Measurements from ENCODE around the gene JMJD8. TPM values are rescaled to one million over a fixed set of nuclear protein-coding genes. Genes with fewer than 3 reads are reported as not detected.

JMJD8 gene
- total and polyA plus RNA-seq, 9 of the 15 experiments (the other 6 are each of a cell fraction or from before 2014, with no cell fraction given), result 1.2 to 50.6 (median 29.3) TPM

DNA sequence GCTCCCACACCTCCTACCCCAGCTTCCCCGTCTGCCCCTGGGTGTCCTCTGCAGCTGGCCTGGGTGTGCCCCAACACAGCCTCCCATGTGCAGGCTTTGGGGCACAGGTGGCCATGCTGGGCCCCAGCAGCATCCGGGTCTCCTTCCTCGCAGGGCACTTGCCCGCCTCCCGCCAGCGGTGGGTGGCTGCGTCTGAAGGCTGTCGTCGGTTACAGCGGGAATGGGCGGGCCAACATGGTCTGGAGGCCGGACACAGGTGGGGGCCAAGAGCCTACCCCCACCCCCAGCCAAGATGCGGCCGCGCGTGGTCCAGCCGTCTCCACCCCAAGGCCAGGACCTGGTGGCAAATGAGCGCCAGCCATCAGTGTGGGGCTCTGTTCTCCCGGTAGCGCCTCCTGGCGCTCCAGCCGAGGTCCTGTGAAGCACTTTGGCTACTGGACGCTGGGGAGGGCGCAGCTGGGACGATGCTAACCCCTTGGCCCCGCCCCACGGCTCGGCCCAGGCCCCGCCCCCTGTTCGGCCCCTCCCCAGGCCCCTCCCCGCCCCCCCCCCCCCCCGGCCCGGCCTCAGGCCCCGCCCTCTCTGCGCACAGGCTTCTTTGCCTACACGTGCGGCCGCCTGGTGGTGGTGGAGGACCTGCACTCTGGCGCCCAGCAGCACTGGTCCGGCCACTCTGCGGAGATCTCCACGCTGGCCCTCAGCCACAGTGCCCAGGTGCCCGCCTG is 23.5 kb downstream of the JMJD8 start (continued):
- TF ChIP-seq MYC (IDR thresholded peaks at IDR 0.05; ENCODE audit: low read depth, low read length) (peak; percentile 44; the same call in 1 of the 2 replicates), MYC (CRISPR knock-in tag; IDR thresholded peaks at IDR 0.05; ENCODE audit: borderline replicate concordance, low read depth) (no peak), SIN3A (IDR thresholded peaks at IDR 0.05; ENCODE audit: borderline replicate concordance in 2 of 2, control insufficient read depth in 1 of 2, low read depth in 2 of 2, low read length in 2 of 2) (peak in 1 of 2 experiments; percentile 57; a peak in 1 of 4 replicates), ILK (tag; IDR thresholded peaks at IDR 0.05; ENCODE audit: borderline replicate concordance, low read depth) (no peak), JUND (IDR thresholded peaks at IDR 0.05; ENCODE audit: borderline replicate concordance, low read depth, low read length) (peak; percentile 6; the same call in 1 of the 2 replicates), JUND (tag; IDR thresholded peaks at IDR 0.05; ENCODE audit: borderline replicate concordance, low read depth, low read length) (peak; percentile 30; the same call in 1 of the 3 replicates), NRF1 (conservative IDR thresholded peaks at IDR 0.05 in 1 of 2, IDR thresholded peaks at IDR 0.05 in 1 of 2) (peak; percentile 15 to 26; a peak in 2 of 4 replicates), XRCC5 (IDR thresholded peaks at IDR 0.05; ENCODE audit: low read depth, low read length) (0 out of 2 replicates have a peak, but pooled peaks have one; percentile 74), FOSL1 (tag; conservative IDR thresholded peaks at IDR 0.05) (no peak), CBX1 (IDR thresholded peaks at IDR 0.05; ENCODE audit: low read depth) (0 out of 2 replicates have a peak, but pooled peaks have one; percentile 54), RUNX1 (IDR thresholded peaks at IDR 0.05; ENCODE audit: low read depth) (0 out of 2 replicates have a peak, but pooled peaks have one; percentile 53), MAZ (CRISPR knock-in tag; conservative IDR thresholded peaks at IDR 0.05 in 1 of 2, IDR thresholded peaks at IDR 0.05 in 1 of 2) (peak; percentile 48 to 93; a peak in 2 of 4 replicates)
- TF ChIP-seq, protein P1, sequence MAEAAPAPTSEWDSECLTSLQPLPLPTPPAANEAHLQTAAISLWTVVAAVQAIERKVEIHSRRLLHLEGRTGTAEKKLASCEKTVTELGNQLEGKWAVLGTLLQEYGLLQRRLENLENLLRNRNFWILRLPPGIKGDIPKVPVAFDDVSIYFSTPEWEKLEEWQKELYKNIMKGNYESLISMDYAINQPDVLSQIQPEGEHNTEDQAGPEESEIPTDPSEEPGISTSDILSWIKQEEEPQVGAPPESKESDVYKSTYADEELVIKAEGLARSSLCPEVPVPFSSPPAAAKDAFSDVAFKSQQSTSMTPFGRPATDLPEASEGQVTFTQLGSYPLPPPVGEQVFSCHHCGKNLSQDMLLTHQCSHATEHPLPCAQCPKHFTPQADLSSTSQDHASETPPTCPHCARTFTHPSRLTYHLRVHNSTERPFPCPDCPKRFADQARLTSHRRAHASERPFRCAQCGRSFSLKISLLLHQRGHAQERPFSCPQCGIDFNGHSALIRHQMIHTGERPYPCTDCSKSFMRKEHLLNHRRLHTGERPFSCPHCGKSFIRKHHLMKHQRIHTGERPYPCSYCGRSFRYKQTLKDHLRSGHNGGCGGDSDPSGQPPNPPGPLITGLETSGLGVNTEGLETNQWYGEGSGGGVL (CRISPR knock-in tag; IDR thresholded peaks at IDR 0.05), result no peak
- TF ChIP-seq, protein P2, sequence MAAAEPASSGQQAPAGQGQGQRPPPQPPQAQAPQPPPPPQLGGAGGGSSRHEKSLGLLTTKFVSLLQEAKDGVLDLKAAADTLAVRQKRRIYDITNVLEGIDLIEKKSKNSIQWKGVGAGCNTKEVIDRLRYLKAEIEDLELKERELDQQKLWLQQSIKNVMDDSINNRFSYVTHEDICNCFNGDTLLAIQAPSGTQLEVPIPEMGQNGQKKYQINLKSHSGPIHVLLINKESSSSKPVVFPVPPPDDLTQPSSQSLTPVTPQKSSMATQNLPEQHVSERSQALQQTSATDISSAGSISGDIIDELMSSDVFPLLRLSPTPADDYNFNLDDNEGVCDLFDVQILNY (CRISPR knock-in tag; IDR thresholded peaks at IDR 0.05), result no peak

Measured in K562 (cell line).